GM23248 (cell line): Measurements from ENCODE around the gene CACNG4. TPM values are rescaled to one million over a fixed set of nuclear protein-coding genes. Genes with fewer than 3 reads are reported as not detected.
"Not testable (repeated sequence)": the region's sequence is repeated elsewhere in the genome, so short reads cannot be mapped to it uniquely, and the experiment has no call there.

Experiments used
- DNase-seq: peaks from one replicate; pipeline ENCODE4 v3.0.0-alpha.2; 2015
- H2AFZ ChIP-seq: fragments of 200-600 bp; sonication (generic); 2 replicates; pipeline ENCODE4 v1.6.1; 2016; ENCODE audit warnings: antibody characterized with exemption
- H3F3A ChIP-seq: fragments of 200-600 bp; sonication (generic); 2 replicates; pipeline ENCODE4 v1.6.1; 2016; ENCODE audit warnings: mild to moderate bottlenecking, antibody characterized with exemption, mixed run types; ENCODE audit not compliant: insufficient read depth
- H3K27ac ChIP-seq: fragments of 200-600 bp; sonication (generic); 2 replicates; pipeline ENCODE4 v1.5.1; 2016; ENCODE audit warnings: mild to moderate bottlenecking
- H3K27me3 ChIP-seq: fragments of 200-600 bp; sonication (generic); replicated peaks from 2 replicates; pipeline ENCODE4 v1.6.1; 2016; ENCODE audit warnings: mild to moderate bottlenecking; ENCODE audit not compliant: insufficient read depth
- H3K36me3 ChIP-seq: fragments of 200-600 bp; sonication (generic); 2 replicates; pipeline ENCODE4 v1.6.1; 2016; ENCODE audit warnings: low read depth, mild to moderate bottlenecking
- H3K4me1 ChIP-seq: fragments of 200-600 bp; sonication (generic); 2 replicates; pipeline ENCODE4 v1.6.1; 2016; ENCODE audit warnings: mild to moderate bottlenecking; ENCODE audit not compliant: insufficient read depth
- H3K4me2 ChIP-seq: fragments of 200-600 bp; sonication (generic); one replicate; pipeline ENCODE4 v1.6.1; 2016; ENCODE audit warnings: mild to moderate bottlenecking; ENCODE audit not compliant: unreplicated experiment
- H3K4me3 ChIP-seq: fragments of 200-600 bp; sonication (generic); 2 replicates; pipeline ENCODE4 v1.5.1; 2016; ENCODE audit warnings: mild to moderate bottlenecking
- H3K79me2 ChIP-seq: fragments of 200-600 bp; sonication (generic); 2 replicates; pipeline ENCODE4 v1.6.1; 2016; ENCODE audit warnings: mild to moderate bottlenecking; ENCODE audit not compliant: insufficient read depth
- H3K9ac ChIP-seq: fragments of 200-600 bp; sonication (generic); 2 replicates; pipeline ENCODE4 v1.6.1; 2016; ENCODE audit warnings: mild to moderate bottlenecking
- H3K9me2 ChIP-seq: fragments of 200-600 bp; sonication (generic); 2 replicates; pipeline ENCODE4 v1.6.1; 2016; ENCODE audit warnings: mixed run types, mild to moderate bottlenecking, moderate library complexity; ENCODE audit not compliant: insufficient read depth
- H3K9me3 ChIP-seq: fragments of 200-600 bp; sonication (generic); one replicate; pipeline ENCODE4 v1.6.1; 2017; ENCODE audit warnings: low read depth
- H4K20me1 ChIP-seq: fragments of 200-600 bp; sonication (generic); 2 replicates; pipeline ENCODE4 v1.6.0; 2016; ENCODE audit not compliant: insufficient read depth
- EZH2 ChIP-seq: fragments of 200-600 bp; sonication (generic); IDR thresholded peaks from 2 replicates; pipeline ENCODE4 v1.6.1; 2018; ENCODE audit warnings: antibody characterized with exemption, mild to moderate bottlenecking; ENCODE audit not compliant: insufficient read depth, poor library complexity, severe bottlenecking
- EZH2phosphoT487 ChIP-seq: fragments of 200-600 bp; sonication (generic); IDR thresholded peaks from 2 replicates; pipeline ENCODE4 v1.6.1; 2018; ENCODE audit warnings: antibody characterized with exemption, moderate library complexity, mild to moderate bottlenecking, low read depth; ENCODE audit not compliant: insufficient read depth
- WGBS, 2 experiments: methylation state at CpG; one replicate each; pipeline ENCODE4 v1.1.6; 2015 to 2017; ENCODE audit warnings: low lambda C conversion rate in 2 of 2, low coverage in 1 of 2; ENCODE audit errors: missing lambda C conversion rate in 2 of 2; 5-methylcytosine and 5-hydroxymethylcytosine counted together
- in situ Hi-C: fragments of 300-500 bp; cut with MboI; formaldehyde crosslinking; loops from 2 replicates; pipeline ENCODE4 v1.15.0; 2020
- polyA plus RNA-seq: library from polyadenylated mRNA; unstranded; fragments of >200 nt; fragmentation: Nextera tagmentation; extraction: Ambion mirVana; gene quantifications from 2 replicates; pipeline ENCODE4 v1.2.1, GENCODE V29; 2016
- total RNA-seq: library from RNA; depleted of rRNA; stranded (reverse); fragments of >200 nt; shearing (Covaris generic); gene quantifications from 2 replicates; pipeline ENCODE4 v1.2.3, GENCODE V29; 2014

The CACNG4 gene
- total and polyA plus RNA-seq, 2 experiments from 2014 or later: not detected

- Histone ChIP-seq H3K27ac (no peak overlapping the region), H3K4me1 (no peaks in the 10 kb centered on the region), H2AFZ (no peak overlapping the region), H3K27me3 (peaks cover 82% of the 10 kb centered on the region), H3K36me3 (no peaks in the 10 kb centered on the region), H3K79me2 (no peaks in the 10 kb centered on the region), H3K9me3 (no peaks in the 10 kb centered on the region), H3K9me2 (no peaks in the 10 kb centered on the region), H3K4me2 (no peak overlapping the region), H3K9ac (no peak overlapping the region), H3F3A (no peaks in the 10 kb centered on the region), H3K4me3 (no peak overlapping the region), H4K20me1 (no peaks in the 10 kb centered on the region)
- TF ChIP-seq EZH2phosphoT487: no peak
- TF ChIP-seq EZH2: no peak
- WGBS, 2 experiments: 78% methylated on average over 6 of the region's 6 CpGs
- in situ Hi-C loops: no loop called here
- no peak for DNase-seq
These were observed 6.8 kb downstream of the CACNG4 start for GRCh38 chr17:66971264-66971663.

GRCh38 chr17:66971730-66972441 is 7.4 kb downstream of the CACNG4 start:
- no peak overlapping the region for H3K4me2 ChIP-seq
- no peaks in the 10 kb centered on the region for H3K9me3 ChIP-seq
- H3K9me2 ChIP-seq: no peaks in the 10 kb centered on the region
- no peak overlapping the region for H3K9ac ChIP-seq
- no peaks in the 10 kb centered on the region for H4K20me1 ChIP-seq
- peaks cover 82% of the 10 kb centered on the region for H3K27me3 ChIP-seq
- no peak overlapping the region for H2AFZ ChIP-seq
- 57 to 65% methylated on average over 15 of the region's 15 CpGs for WGBS, 2 experiments
- no peaks in the 10 kb centered on the region for H3F3A ChIP-seq
- TF ChIP-seq EZH2phosphoT487 (no peak), EZH2 (no peak)
- no peak overlapping the region for H3K4me3 ChIP-seq
- H3K79me2 ChIP-seq: no peaks in the 10 kb centered on the region
- no peaks in the 10 kb centered on the region for H3K36me3 ChIP-seq
- no peaks in the 10 kb centered on the region for H3K4me1 ChIP-seq
- no peak overlapping the region for H3K27ac ChIP-seq
- DNase-seq: no peak
- in situ Hi-C loops: no loop called here

- H3K36me3 ChIP-seq, H3K79me2 ChIP-seq, H3F3A ChIP-seq, H2AFZ ChIP-seq, H3K4me2 ChIP-seq, H3K4me3 ChIP-seq, H3K27ac ChIP-seq, H3K9me2 ChIP-seq, in situ Hi-C loops, H4K20me1 ChIP-seq, H3K9ac ChIP-seq, H3K4me1 ChIP-seq, H3K9me3 ChIP-seq, DNase-seq: not testable (repeated sequence)
- H3K27me3 ChIP-seq: peaks cover 78% of the 10 kb centered on the region
- 71 to 72% methylated on average over 10 of the region's 10 CpGs for WGBS, 2 experiments
These were observed 7.9 kb downstream of the CACNG4 start for GRCh38 chr17:66972442-66972830.

GRCh38 chr17:66975188-66975587 is 10.7 kb downstream of the CACNG4 start:
- H3K4me2 ChIP-seq: no peak overlapping the region
- H3K27me3 ChIP-seq: peaks cover 55% of the 10 kb centered on the region
- no peak for DNase-seq
- H3K36me3 ChIP-seq: no peaks in the 10 kb centered on the region
- H3F3A ChIP-seq: peaks cover 10% of the 10 kb centered on the region
- no peaks in the 10 kb centered on the region for H3K79me2 ChIP-seq
- H3K9ac ChIP-seq: no peak overlapping the region
- H3K9me2 ChIP-seq: no peaks in the 10 kb centered on the region
- in situ Hi-C loops: no loop called here
- H3K4me3 ChIP-seq: no peak overlapping the region
- WGBS, 2 experiments: 61 to 77% methylated on average over 3 of the region's 3 CpGs
- no peaks in the 10 kb centered on the region for H4K20me1 ChIP-seq
- H3K4me1 ChIP-seq: peaks cover 10% of the 10 kb centered on the region
- H3K27ac ChIP-seq: no peak overlapping the region
- TF ChIP-seq EZH2: no peak
- TF ChIP-seq EZH2phosphoT487: no peak
- H2AFZ ChIP-seq: no peak overlapping the region
- no peaks in the 10 kb centered on the region for H3K9me3 ChIP-seq
